H54 (cell line): Measurements from ENCODE around the gene ENOX1.

Experiments used
- DNase-seq: peaks from one replicate; pipeline ENCODE4 v3.0.0; 2011; ENCODE audit warnings: low spot score, mixed read lengths; ENCODE audit not compliant: insufficient read length
- FAIRE-seq: peaks from 3 replicates; lab custom pipeline; 2011; peaks lifted over from hg19 to GRCh38; lab: Jason Lieb, UNC
- POLR2A ChIP-seq: IDR thresholded peaks from 2 replicates; pipeline ENCODE4 v1.6.1; 2011; ENCODE audit warnings: low read depth, mild to moderate bottlenecking, low read length

Gene ENOX1

GRCh38 chr13:43664700-43665191 is 122.0 kb downstream of the ENOX1 start:
- TF ChIP-seq POLR2A: no peak
- FAIRE-seq: peak; percentile 58
- peak; percentile 1 for DNase-seq

- FAIRE-seq (no peak), DNase-seq (no peak)
- no peak for TF ChIP-seq POLR2A
These were observed 123.2 kb downstream of the ENOX1 start for GRCh38 chr13:43663474-43664090.

GRCh38 chr13:43662976-43663375 is 123.8 kb downstream of the ENOX1 start:
- TF ChIP-seq POLR2A: no peak
- FAIRE-seq: no peak

GRCh38 chr13:43661161-43661830 is 125.5 kb downstream of the ENOX1 start:
- TF ChIP-seq POLR2A: no peak
- FAIRE-seq (no peak), DNase-seq (no peak)

More at GRCh38 chr13:43662976-43663375, 123.8 kb downstream of the ENOX1 start:
- DNase-seq: no peak

- TF ChIP-seq POLR2A: no peak
- FAIRE-seq (no peak), DNase-seq (no peak)
These were observed 129.3 kb downstream of the ENOX1 start for GRCh38 chr13:43657485-43657884.

- FAIRE-seq: no peak
- no peak for DNase-seq
- no peak for TF ChIP-seq POLR2A
These were observed 132.8 kb downstream of the ENOX1 start for GRCh38 chr13:43653980-43654379.

GRCh38 chr13:43653395-43653794 is 133.4 kb downstream of the ENOX1 start:
- FAIRE-seq (no peak), DNase-seq (no peak)
- TF ChIP-seq POLR2A: no peak

- TF ChIP-seq POLR2A: no peak
- FAIRE-seq: no peak
- DNase-seq: no peak
These were observed 134.0 kb downstream of the ENOX1 start for GRCh38 chr13:43652760-43653159.

- no peak for TF ChIP-seq POLR2A
- FAIRE-seq (no peak), DNase-seq (no peak)
These were observed 135.9 kb downstream of the ENOX1 start for GRCh38 chr13:43650882-43651281.

GRCh38 chr13:43648733-43649132 is 138.0 kb downstream of the ENOX1 start:
- DNase-seq (no peak), FAIRE-seq (no peak)
- no peak for TF ChIP-seq POLR2A

- DNase-seq: no peak
- TF ChIP-seq POLR2A: no peak
- no peak for FAIRE-seq
These were observed 139.3 kb downstream of the ENOX1 start for GRCh38 chr13:43647471-43647870.

GRCh38 chr13:43640476-43640875 is 146.3 kb downstream of the ENOX1 start:
- DNase-seq (no peak), FAIRE-seq (no peak)
- TF ChIP-seq POLR2A: no peak

- TF ChIP-seq POLR2A: no peak
- DNase-seq (no peak), FAIRE-seq (no peak)
These were observed 155.7 kb downstream of the ENOX1 start for GRCh38 chr13:43631106-43631505.

GRCh38 chr13:43629691-43630480 is 156.9 kb downstream of the ENOX1 start:
- DNase-seq (no peak), FAIRE-seq (no peak)
- TF ChIP-seq POLR2A: no peak

- no peak for TF ChIP-seq POLR2A
- DNase-seq (no peak), FAIRE-seq (no peak)
These were observed 159.8 kb downstream of the ENOX1 start for GRCh38 chr13:43626994-43627393.
